Right forelimb (tissue), 1 donor: ENCODE results near the gene PRAMEF14.
"Not testable (repeated sequence)": the region's sequence is repeated elsewhere in the genome, so short reads cannot be mapped to it uniquely, and the experiment has no call there.

ENCODE experiments used
- DNase-seq: peaks from one replicate; pipeline ENCODE4 v3.0.0-alpha.2; 2018

PRAMEF14 gene

GRCh38 chr1:13347034-13347433 is at the start of gene PRAMEF14:
Gene PRAMEF14 (minus strand): TSS chr1:13347134. CDS start chr1:13345314, 1,820 bp downstream.
- DNase-seq: not testable (repeated sequence)

GRCh38 chr1:13395311-13395710 is 48.4 kb upstream of the PRAMEF14 start:
- not testable (repeated sequence) for DNase-seq

DNA sequence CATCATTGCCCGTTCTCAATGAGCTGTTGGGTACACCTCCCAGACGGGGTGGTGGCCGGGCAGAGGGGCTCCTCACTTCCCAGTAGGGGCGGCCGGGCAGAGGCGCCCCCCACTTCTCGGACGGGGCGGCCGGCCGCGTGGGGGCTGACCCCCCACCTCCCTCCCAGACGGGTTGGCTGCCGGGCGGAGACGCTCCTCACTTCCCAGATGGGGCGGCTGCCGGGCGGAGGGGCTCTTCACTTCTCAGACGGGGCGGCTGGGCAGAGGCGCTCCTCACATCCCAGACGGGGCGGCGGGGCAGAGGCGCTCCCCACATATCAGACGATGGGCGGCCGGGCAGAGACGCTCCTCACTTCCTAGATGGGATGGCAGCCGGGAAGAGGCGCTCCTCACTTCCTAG is 47.8 kb upstream of the PRAMEF14 start:
- DNase-seq: not testable (repeated sequence)

DNA sequence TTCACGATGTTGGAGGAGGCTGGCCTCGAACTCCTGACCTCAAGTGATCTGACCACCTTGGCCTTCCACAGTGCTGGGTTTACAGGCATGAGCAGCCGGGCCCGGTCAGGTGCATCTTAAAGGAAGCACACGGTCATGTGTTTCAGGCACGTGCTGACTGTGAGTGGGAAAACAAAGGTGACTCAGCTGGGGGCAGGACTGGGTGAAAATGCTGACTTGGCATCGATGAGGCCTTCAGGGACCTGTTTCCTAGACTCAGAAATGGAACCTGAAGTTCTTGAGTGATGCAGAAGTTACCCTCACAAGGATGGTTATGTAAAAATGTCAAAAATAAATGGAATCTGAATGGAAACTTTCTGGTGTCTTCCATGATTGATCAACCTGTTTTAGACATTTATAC is 46.1 kb upstream of the PRAMEF14 start:
- DNase-seq: not testable (repeated sequence)

- DNase-seq: not testable (repeated sequence)
These were observed 42.4 kb upstream of the PRAMEF14 start, which contains the start of gene PRAMEF17 for GRCh38 chr1:13389332-13389731. Gene PRAMEF17 (plus strand): TSS chr1:13389632. CDS start chr1:13389658, 26 bp downstream.

GRCh38 chr1:13380380-13380779 is 33.4 kb upstream of the PRAMEF14 start:
- DNase-seq: not testable (repeated sequence)

DNA sequence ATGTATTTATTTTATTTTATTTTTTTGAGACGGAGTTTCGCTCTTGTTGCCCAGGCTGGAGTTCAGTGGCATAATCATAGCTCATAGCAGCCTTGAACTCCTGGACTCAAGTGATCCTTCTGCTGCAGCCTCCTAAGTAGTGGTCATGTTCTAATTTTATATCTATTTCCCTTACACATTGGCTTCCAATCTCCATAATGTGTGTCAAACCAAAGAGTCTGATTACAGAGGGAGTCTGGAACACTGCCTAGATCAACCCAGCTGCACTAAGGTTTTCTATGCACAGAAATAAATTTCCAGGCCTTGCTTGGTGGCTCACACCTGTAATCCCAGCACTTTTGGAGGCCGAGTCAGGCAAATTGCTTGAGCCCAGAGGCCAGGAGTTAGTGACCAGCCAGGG is 32.0 kb upstream of the PRAMEF14 start:
- DNase-seq: not testable (repeated sequence)

DNA sequence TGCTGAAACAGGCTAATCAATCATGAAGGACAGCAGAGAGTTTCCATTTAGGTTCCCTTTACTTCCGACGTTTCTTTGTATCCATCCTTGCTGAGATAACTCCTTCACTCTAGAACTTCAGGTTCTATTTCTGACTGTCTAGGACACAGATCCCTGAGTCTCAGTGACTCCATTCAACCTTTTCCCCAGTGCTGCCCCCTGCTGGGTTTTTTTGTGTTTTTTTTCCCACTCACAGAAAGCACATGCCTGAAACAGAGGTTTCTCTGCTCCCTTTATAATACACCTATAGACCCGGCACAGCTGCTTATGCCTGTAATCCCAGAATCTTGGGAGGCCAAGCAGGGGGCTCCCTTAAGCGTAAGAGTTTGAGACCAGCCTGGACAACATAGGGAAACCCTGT is 21.6 kb upstream of the PRAMEF14 start:
- not testable (repeated sequence) for DNase-seq

DNA sequence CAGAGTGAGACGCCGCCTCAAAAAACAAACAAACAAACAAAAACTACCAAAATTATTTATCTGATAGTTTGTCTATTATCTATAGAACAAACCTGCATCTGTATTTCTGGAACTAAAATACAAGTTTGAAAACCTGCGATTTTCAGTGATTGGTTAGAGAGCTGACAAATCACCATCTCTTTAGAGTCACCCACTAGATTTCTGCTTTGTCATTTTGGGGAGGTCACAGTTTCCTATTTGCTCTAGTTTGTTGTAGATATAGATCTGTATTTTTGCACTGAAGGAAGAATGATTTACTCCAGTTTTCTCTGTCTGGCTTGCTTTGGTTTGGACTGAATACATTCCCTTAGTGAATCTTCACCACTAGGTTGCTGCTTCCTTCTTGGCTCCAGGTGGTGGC is 19.6 kb upstream of the PRAMEF14 start:
- DNase-seq: not testable (repeated sequence)

GRCh38 chr1:13364928-13365327 is 18.0 kb upstream of the PRAMEF14 start:
- not testable (repeated sequence) for DNase-seq

GRCh38 chr1:13362364-13362763 is 15.4 kb upstream of the PRAMEF14 start:
- not testable (repeated sequence) for DNase-seq

GRCh38 chr1:13356774-13357173 is 9.8 kb upstream of the PRAMEF14 start:
- not testable (repeated sequence) for DNase-seq

DNA sequence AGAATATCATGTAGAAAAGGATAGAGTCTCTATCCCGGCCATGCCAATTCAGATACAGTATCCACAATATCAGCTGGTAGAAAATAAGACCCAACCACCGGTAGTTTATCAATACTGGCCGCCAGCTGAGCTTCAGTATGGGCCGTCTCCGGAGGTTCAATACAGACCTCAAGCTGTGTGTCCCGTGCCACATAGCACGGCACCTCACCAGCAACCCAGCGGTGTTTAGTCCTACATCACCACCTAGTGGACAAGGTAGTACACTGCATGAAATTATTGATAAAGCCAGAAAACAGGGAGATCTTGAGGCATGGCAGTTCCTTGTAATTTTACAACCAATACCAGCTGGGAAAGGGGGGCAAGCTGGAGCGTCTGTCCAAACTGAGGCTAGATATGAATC is 7.5 kb upstream of the PRAMEF14 start:
- DNase-seq: not testable (repeated sequence)

DNA sequence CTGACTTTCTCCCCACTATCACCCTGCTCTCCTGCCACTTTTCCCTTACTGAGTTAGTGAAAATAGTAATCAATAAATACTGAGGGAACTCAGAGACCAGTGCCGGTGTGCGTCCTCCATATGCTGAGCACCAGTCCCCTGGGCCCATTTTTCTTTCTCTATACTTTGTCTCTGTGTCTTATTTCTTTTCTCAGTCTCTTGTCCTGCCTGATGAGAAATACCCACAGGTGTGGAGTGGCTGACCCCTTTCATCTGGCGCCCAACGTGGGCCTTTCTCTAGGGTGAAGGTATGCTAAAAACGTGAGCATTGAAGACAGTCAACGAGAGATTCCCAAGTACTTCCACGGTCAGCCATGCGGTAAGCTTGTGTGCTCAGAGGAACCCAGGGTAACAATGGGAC is 6.5 kb upstream of the PRAMEF14 start:
- not testable (repeated sequence) for DNase-seq

GRCh38 chr1:13342496-13342895 is 4.4 kb downstream of the PRAMEF14 start:
- DNase-seq: not testable (repeated sequence)

DNA sequence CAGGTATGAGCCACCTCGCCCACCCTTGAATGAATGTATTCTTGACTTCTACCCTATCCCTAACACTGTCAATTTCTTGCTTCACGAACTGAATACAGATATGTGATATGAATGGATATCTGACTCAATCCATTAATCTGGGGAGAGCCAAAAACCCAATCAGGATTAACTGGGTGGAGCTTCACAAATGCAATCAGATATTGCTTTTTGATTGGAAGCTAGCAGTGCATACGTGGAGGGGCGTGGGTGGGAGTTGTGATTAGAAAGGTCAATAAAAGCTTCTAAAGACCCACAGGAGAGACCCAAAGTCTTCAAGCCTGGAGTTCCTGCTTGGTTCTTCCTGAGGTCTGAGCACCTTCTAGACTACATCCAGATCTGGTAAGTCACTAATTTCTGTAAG is 31.7 kb downstream of the PRAMEF14 start, which contains the start of gene PRAMEF15:
Gene PRAMEF15 (plus strand): TSS at position 301 of the 400 bp plus-strand sequence. CDS start 2,827 bp downstream, outside the sequence.
- not testable (repeated sequence) for DNase-seq

DNA sequence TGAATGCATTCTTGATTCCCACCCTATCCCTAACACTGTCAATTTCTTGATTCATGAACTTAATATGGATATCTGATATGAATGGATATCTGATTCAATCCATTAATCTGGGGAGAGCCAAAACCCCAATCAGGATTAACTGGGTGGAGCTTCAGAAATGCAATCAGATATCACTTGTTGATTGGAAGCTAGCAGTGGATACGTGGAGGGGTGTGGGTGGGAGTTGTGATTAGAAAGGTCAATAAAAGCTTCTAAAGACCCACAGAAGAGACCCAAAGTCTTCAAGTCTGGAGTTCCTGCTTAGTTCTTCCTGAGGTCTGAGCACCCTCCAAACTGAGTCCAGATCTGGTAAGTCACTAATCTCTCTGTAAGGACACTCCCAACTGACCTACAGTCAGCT is 43.7 kb downstream of the PRAMEF14 start, which contains the start of gene PRAMEF33:
Gene PRAMEF33 (plus strand): TSS at position 301 of the 400 bp plus-strand sequence. CDS start 2,416 bp downstream, outside the sequence.
- not testable (repeated sequence) for DNase-seq

DNA sequence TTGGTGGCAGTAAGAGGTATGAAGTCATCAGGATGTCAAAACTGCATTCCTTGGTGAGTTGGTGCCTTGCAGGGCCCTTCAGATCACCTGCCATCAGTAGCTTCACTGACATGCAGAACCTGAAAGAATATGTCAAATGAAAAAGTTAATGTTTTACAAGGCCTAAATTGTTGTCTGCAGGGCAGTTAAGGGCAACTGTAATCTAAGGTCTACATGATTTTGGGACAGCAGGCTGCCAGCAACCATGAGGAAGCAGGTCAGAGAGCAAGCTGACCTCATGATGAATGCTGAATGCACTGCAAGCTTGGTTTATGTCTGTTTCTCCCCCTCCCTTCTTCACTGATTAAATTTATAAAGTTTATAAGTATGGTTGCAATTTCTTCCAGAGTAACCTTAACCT is 44.7 kb downstream of the PRAMEF14 start:
- DNase-seq: not testable (repeated sequence)

- DNase-seq: not testable (repeated sequence)
These were observed 48.2 kb downstream of the PRAMEF14 start for GRCh38 chr1:13298699-13299098.

DNA sequence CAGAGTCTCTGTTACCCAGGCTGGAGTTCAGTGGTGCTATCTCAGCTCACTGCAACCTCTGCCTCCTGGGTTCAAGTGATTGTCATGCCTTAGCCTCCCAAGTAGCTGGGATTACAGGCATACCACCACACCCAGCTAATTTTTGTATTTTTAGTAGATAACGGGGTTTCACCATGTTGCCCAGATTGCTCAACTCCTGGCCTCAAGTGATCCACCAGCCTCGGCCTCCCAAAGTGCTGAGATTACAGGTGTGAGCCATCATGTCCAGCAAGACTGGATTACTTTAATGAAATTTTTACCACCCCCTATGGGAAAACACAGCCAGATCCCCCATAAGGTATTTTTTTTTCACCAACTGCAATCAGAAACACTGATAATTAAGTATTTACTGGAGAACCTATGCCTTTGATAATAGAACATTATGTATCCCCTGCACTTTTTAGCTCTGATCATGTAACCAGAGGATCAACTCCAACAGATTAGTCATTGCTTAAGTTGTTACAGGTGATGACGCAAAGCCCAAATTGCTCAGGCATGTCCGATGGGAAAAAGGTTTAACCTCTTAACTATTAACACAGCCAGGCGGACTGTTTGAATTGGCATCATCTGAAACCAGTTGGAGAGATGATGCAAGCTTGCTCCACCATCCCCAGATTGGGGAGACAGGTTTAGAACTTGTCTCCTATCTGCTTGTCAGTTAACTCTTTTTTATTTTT is 49.6 kb downstream of the PRAMEF14 start:
- DNase-seq: not testable (repeated sequence)
